Nephron progenitor cell (in vitro differentiated cells): ENCODE measurements around the gene MAB21L3.
A peak's percentile ranks its signal among the peaks of the same experiment; 100 is the strongest.

ENCODE experiments used
- DNase-seq: peaks from one replicate; pipeline ENCODE4 v3.0.0; 2021
- H3K27ac Mint-ChIP-seq: 2 replicates; pipeline ENCODE4 v1.8.0; 2021; ENCODE audit warnings: mild to moderate bottlenecking, moderate library complexity, mixed read lengths
- H3K27me3 Mint-ChIP-seq: 2 replicates; pipeline ENCODE4 v1.8.0; 2021; ENCODE audit warnings: mild to moderate bottlenecking, low read depth, mixed read lengths; ENCODE audit not compliant: poor library complexity
- H3K36me3 Mint-ChIP-seq: 2 replicates; pipeline ENCODE4 v1.8.0; 2021; ENCODE audit warnings: low read depth, mixed read lengths
- H3K4me1 Mint-ChIP-seq: 2 replicates; pipeline ENCODE4 v1.8.0; 2021; ENCODE audit warnings: mixed read lengths
- H3K4me3 Mint-ChIP-seq: 2 replicates; pipeline ENCODE4 v1.8.0; 2021; ENCODE audit warnings: mild to moderate bottlenecking, moderate library complexity, mixed read lengths
- H3K9me3 Mint-ChIP-seq: 2 replicates; pipeline ENCODE4 v1.8.0; 2021; ENCODE audit warnings: mild to moderate bottlenecking, moderate library complexity, mixed read lengths
- CTCF ChIP-seq: fragments of 200-600 bp; sonication (generic); IDR thresholded peaks from 2 replicates; pipeline ENCODE4 v1.5.0; 2021; ENCODE audit warnings: antibody characterized with exemption

MAB21L3 gene

GRCh38 chr1:116075575-116075974, 35.6 kb upstream of the MAB21L3 start:
- Mint-ChIP-seq H3K4me1 (no peaks in the 10 kb centered on the region), H3K9me3 (no peaks in the 10 kb centered on the region), H3K4me3 (no peak overlapping the region), H3K27ac (no peak overlapping the region), H3K36me3 (no peaks in the 10 kb centered on the region), H3K27me3 (no peaks in the 10 kb centered on the region)
- TF ChIP-seq CTCF: no peak
- DNase-seq: no peak

GRCh38 chr1:116075990-116076389, 35.2 kb upstream of the MAB21L3 start:
- Mint-ChIP-seq H3K4me1 (no peaks in the 10 kb centered on the region), H3K36me3 (no peaks in the 10 kb centered on the region), H3K4me3 (no peak overlapping the region), H3K9me3 (no peaks in the 10 kb centered on the region), H3K27me3 (no peaks in the 10 kb centered on the region), H3K27ac (no peak overlapping the region)
- TF ChIP-seq CTCF: no peak
- no peak for DNase-seq

GRCh38 chr1:116076831-116077230, 34.4 kb upstream of the MAB21L3 start:
- H3K27me3 Mint-ChIP-seq: no peaks in the 10 kb centered on the region
- no peak overlapping the region for H3K4me3 Mint-ChIP-seq
- no peak for TF ChIP-seq CTCF
- H3K4me1 Mint-ChIP-seq: no peaks in the 10 kb centered on the region
- H3K36me3 Mint-ChIP-seq: no peaks in the 10 kb centered on the region
- H3K9me3 Mint-ChIP-seq: no peaks in the 10 kb centered on the region
- H3K27ac Mint-ChIP-seq: no peak overlapping the region
- no peak for DNase-seq

GRCh38 chr1:116078699-116079223, 32.4 kb upstream of the MAB21L3 start:
- Mint-ChIP-seq H3K9me3 (no peaks in the 10 kb centered on the region), H3K27ac (peak overlapping the region; percentile 43), H3K27me3 (no peaks in the 10 kb centered on the region), H3K36me3 (no peaks in the 10 kb centered on the region), H3K4me1 (no peaks in the 10 kb centered on the region), H3K4me3 (no peak overlapping the region)
- DNase-seq: no peak
- TF ChIP-seq CTCF: no peak

GRCh38 chr1:116087628-116088027, 23.6 kb upstream of the MAB21L3 start:
- DNase-seq: no peak
- Mint-ChIP-seq H3K9me3 (peaks cover 47% of the 10 kb centered on the region), H3K27me3 (peaks cover 8% of the 10 kb centered on the region), H3K36me3 (peaks cover 7% of the 10 kb centered on the region), H3K4me3 (no peak overlapping the region), H3K27ac (no peak overlapping the region), H3K4me1 (peaks cover 6% of the 10 kb centered on the region)
- no peak for TF ChIP-seq CTCF

GRCh38 chr1:116089870-116090269, 21.3 kb upstream of the MAB21L3 start:
- H3K9me3 Mint-ChIP-seq: peaks cover 62% of the 10 kb centered on the region

More at GRCh38 chr1:116089870-116090269, 21.3 kb upstream of the MAB21L3 start:
- Mint-ChIP-seq H3K27me3 (peaks cover 6% of the 10 kb centered on the region), H3K36me3 (peaks cover 8% of the 10 kb centered on the region), H3K27ac (no peak overlapping the region), H3K4me3 (no peak overlapping the region), H3K4me1 (peaks cover 19% of the 10 kb centered on the region)
- DNase-seq: no peak
- no peak for TF ChIP-seq CTCF
